SKM-1 (cell line): ENCODE results near the gene DACH1.
"Not testable (repeated sequence)": the region's sequence is repeated elsewhere in the genome, so short reads cannot be mapped to it uniquely, and the experiment has no call there.

Source experiments
- DNase-seq: peaks from one replicate; lab custom pipeline; 2025; ENCODE audit not compliant: unreplicated experiment; lab: John Stamatoyannopoulos, UW

Gene DACH1

DNA sequence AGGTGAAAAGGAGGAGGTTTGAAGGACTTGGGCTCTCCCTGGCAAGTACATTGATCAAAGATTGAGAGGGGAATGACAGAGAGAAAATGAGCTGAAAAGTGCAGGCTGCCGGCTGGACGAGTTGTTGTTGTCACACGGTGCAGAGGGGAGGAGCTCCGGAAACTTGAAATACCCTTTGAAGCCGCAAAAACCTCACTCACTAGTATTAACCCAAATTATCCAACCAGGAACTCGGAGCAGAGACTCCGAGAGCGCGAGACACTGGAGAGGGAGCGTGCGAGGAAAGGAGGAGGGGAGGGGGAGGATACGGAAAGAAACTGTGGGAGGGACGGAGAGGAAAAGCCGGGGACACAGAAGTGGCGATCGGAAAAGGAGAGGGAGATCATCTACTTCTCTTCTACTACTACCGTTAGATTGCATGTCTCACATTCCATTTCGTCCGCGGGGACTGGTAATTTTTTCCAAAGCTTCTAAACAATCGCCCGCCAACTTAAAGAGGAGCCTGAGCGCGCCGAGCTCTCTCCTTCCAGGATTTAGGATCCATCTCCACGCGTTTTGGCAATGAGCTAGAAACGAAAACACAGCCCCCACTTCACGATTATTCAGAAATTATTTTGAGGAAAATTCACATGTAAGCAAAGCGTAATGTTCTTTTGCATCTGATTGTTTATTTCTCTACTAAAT, at the start of gene DACH1:
Gene DACH1 (minus strand): TSS at position 74 of the 684 bp plus-strand sequence.
- DNase-seq, result peak; percentile 38

DNA sequence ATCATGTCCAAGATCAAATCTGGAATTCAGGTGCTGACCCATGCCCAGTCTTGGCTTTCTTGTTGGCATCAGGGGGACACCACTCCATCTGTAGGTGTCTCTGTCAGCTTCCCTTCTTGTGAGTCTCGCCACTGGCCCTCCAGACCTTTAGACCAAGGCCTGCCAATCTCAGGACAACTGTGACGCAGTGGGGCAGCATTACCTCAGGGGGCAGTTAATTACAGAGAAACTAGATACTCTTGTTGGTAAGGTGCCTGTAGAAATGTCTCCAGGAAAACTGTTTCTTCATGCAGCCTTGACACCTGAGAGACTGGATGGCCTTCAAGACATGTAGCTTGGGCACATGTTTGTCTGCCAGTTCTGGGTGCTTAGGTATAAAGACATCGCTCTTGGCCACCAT, 46.7 kb upstream of the DACH1 start:
- DNase-seq, result no peak

DNA sequence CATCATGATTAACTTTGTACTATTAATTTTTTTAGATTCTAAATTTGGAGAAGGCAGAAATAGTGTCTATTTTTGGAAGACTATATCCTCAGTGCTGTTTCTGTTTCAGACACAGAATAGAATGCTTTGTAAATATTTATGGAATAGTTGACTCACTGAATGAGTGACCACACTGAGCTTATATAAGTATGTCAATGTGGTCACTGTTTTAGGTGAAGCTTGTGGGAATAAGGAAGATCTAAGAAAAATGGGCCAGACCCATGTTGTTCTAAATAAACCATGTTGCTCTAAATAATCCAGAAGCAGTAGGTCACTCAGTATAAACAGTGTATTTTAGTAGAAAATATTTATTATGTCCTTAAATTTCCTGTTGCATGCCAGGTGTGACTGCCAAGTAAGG, 45.5 kb upstream of the DACH1 start:
- DNase-seq, result no peak

DNA sequence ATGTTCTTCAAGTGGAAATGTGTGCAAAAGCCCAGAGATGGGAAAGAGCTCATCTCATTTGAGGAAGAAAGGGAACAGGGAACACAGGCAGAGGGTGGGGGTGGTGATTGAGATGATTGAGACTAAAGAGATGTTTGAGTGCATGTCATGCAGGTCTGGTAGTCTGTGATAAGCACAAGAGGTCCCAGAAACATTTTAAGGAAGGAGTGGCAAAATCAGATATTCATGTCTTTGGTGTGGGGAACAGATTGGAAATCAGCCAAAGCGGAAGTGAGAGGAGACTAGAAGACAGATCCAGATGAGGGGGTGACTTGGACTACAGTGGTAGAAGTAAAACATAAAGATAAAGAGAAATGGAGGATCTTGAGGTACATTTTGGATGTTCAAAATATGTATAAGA, 39.4 kb upstream of the DACH1 start:
- no peak for DNase-seq

DNA sequence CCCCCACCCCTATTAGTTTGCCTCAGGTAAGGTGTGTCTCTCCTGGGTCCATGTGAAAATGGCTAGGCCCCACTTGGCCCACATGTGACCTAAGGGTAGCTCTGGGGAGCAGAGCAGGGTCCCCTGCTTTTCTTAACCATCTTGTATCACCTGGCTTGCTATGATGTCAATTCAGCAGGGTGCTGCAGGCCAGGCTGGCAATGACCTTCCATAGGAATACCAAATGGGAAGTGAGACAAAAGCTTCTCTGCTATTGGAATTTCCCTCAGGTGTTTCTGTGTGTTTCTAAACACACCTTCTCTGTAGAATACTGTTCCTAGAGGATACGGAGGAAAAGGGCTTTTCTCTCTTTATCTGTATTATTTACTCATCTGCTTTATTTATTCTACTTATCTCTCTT, 35.7 kb upstream of the DACH1 start:
- no peak for DNase-seq

DNA sequence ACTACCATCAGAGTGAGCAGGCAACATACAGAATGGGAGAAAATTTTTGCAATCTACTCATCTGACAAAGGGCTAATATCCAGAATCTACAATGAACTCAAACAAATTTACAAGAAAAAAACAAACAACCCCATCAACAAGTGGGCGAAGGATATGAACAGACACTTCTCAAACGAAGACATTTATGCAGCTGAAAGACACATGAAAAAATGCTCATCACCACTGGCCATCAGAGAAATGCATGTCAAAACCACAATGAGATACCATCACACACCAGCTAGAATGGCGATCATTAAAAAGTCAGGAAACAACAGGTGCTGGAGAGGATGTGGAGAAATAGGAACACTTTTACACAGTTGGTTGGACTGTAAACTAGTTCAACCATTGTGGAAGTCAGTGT, 26.5 kb upstream of the DACH1 start:
- DNase-seq, result not testable (repeated sequence)

DNA sequence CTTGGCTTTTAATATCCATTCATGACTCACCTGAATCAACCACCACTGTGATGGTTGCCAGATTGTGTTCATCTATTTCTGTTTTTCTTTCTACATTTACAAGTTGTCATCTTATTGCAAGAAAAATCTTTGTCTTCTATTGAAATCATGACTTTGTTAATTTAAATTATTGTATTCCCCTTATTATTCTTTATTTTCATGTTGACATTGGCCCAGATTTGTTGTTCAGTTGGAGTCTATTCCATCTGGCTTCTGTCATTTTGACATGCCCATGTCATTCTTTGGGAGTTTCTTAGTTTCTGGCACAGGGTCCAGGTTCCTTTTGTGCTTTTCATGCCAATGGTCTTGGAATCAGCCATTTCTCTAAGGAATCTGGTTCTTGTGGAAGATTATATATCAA, 19.9 kb upstream of the DACH1 start:
- DNase-seq, result no peak

DNA sequence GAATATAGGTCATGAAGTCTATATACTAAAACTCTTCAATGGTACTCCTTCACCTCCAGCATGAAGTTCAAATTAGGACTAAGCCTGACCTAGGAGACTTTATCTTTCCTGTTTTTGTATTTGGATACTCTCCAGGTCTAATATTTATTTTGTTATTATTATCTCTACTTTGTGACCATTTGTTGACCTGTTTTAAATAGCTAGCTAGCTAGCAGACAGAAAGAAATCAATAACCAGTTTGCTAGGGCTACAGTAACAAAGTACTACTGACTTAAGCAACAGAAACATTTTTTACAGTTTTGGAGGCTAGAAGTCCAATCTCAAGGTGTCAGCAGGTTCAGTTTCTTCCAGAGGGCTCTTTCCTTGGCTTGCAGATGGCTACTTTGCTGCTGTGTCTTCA, 15.1 kb upstream of the DACH1 start:
- DNase-seq, result no peak

DNA sequence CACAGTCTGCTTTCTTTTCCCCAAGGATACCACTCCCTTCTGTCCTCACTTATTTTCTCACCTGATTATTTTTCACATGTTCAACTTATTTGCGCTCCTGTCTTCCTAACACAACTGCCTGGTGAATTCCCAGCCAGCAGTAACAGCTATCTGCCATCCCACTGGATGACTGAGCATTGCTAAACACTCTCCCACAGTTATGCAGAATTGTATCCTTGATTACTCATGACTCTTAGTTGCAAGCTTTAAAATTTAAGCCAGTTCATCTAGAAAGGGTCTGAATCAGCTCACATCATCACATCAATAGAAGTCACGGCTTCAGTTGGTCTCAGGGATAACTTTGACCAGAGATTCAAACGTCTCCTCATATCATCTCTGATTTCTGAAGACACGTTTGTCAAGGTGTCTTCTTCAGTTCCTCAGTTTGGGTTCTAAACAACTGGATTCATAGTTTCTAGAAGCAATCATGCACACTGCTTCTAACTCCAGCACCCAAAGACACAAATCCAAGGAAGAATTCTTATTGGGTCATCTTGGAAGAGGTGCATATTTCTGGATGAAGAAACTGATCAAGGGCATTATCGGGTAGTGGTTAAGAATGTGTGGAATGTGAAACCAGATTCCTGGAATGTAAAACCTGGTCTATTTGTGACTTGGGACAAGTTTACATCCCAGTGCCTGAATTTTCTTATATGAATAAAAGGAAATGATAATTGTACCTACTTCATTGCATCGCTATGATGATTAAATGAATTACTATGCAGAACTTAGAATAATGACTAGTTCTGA, 13.9 kb upstream of the DACH1 start:
- no peak for DNase-seq

DNA sequence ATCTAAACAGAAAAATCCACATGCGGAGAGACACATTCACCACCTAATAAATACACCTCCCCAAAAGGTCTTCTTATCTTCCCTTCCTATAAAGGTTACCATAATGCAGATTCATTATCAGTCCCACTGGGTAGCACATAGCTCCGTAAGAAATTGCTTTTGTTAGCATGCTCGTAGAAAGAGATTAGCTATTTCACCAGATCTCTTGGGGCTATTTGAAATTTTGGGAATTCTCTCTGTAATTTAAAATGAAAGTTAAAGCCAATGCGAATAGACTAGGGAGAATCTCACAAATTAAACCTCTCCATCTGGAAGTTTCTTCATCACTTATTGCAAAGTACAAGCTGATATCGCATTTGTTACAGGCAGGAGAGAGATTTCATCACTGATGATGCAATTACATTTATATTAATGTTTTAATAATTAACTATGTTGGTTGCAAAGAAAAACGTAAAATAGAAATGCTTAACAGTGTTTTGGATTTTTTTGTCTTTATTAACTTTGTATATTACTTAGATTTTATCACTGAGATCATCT, 12.9 kb upstream of the DACH1 start:
- no peak for DNase-seq

DNA sequence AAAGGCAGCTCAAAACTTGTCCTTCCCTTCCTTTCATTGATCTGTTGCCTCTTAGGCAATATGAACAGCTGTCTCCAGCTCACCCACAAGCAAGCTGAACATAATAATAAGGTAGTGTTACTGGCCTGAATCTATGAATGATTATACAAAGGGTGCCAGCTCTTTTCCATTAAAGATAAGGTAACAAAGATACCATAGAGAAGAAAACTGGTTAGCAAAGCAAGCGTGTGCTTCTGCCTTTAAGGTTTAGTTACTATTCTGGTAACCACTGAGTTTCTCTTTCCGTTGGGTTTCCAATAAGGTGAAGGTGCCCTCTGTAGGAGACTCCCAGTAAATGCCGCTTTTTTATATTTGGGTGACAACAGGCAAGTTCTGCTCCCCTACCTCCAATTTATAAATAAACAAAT, 12.1 kb upstream of the DACH1 start:
- peak; percentile 65 for DNase-seq

DNA sequence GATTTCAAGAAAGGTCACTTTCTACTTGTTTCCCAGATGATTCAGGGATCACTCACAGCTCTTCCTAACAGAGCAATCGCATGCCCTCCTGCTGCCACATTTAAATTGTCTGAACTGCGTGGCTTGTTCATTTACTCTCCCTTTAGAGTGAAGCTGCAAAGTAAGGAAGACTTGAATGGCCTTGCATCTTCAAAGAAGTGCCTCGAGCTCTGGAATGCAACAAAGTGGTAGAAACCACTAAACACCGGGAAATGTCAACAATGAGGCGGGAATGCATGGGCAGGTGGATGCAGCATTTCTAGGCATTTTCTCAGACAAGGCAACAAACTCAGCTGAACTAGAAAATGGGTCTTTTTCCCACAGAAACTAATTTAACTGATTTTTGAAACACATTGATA, 10.3 kb upstream of the DACH1 start:
- DNase-seq, result no peak

DNA sequence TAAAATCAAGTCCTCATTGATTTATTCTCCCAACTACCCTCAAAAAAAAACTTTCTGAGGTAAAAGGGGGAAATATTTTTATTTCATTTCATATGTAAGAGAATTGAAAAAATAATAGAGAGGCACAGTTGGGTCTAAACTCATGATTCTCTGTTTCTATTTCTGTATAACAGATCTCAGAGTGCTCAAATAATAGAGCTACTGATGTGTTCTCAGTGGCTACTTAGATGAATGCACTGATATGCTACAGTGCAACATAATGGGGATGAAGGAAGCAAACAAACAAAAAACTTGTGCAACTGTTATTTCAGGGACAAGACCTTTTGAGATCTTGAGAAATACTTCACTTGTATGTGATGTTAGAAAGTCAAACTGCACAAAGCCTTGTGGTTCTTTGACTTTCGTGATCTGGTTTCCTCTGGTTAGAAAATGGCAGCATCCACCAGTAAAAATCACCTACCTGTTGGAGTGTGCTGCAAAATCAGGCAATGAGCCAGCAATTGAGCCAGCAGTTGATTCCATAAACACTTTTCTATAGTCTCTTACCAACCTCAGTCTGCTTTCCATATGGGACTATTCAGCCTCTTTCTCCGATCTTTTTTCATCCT, 9.7 kb upstream of the DACH1 start:
- no peak for DNase-seq

DNA sequence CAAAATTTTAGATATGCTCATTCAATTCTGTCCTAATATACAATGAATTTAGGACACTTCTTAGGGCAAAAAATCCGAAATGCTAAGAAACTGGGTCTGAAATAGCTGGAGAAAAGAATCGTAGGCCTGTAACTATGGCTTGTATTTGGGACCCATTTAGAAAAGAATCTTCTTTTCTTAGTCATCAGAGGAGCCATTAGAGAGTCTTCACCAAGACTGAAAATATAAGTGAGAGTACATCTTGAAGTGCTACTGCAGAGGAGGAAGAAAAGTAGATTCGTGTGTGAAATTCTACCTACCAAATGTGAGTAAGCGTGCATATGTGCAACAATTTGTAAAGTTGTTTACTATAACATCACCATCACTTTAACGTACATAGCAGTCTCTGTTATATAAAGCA, 8.8 kb upstream of the DACH1 start:
- DNase-seq, result no peak

DNA sequence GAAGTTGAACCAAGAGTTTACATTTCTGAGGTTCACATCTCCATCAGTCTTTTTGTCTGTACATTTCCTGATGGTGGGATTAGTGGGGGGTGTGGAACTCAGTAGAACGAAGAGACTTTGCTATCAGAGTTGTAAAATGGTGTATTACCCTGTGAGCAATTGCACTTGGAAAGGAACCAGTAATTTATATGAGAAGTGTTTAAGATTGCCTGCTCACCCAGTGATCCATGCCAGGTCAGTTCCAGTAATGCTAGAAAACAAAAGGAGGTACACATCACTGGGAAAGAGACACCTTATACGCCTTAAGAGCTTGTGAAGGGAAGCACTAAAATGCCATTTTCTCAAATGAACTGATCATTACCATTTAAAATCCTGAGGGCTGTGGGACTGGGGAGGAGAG, 7.5 kb upstream of the DACH1 start:
- no peak for DNase-seq

DNA sequence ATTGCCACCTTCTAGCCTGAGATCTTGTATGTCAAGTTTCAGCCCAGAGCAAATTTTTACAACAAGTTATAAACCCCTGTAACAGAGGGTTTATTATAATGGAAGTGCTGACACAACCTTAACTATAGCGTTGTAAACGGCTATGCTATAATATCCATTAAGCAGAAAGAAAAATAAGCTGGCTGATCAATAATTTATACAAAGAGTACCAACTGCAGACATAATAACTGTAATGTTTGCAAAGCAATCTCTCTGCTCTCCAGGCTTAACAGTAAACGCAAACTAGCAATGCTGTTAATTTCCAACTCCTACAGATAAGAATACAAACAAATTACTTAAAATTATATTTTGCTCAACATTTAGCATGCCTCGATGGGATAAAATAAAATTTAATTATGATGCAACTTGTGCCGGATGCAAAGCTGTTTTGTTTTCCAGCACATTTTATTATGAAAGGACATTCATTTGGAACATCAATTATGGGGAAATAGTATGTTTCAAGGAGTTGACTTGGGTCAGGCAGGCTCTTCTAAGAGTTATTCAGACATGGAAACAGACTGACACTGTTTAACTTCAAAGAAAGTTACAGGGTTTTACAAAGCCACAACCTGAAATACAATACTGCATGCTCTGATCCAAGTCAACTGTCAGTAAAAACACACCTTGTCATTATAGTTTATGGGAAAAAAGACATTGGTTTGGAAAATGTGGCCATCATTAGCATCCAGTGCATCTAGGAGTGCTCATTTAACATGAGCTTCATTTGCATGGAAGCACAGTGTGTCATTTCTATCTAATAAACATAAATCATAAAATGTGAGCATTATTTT, 6.6 kb upstream of the DACH1 start:
- no peak for DNase-seq

DNA sequence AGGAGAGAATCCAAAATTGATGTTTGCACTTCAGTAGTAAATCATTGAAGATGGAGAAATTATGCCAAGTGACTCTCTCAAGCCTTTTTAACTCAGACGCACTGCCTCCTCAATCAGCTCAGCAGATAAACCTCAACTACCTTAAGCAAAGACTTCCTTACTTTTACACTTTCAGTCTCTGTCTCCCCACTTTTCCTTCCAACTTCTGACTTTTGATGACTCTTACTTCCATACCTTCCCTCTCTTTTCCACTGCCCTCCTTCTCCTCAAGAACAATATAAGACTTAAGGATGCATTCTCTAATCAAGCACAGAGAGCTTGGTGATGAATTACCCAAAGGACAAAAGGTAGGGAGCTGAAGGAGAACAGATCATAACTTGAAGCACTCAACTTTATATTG, 4.8 kb upstream of the DACH1 start:
- DNase-seq, result no peak

DNA sequence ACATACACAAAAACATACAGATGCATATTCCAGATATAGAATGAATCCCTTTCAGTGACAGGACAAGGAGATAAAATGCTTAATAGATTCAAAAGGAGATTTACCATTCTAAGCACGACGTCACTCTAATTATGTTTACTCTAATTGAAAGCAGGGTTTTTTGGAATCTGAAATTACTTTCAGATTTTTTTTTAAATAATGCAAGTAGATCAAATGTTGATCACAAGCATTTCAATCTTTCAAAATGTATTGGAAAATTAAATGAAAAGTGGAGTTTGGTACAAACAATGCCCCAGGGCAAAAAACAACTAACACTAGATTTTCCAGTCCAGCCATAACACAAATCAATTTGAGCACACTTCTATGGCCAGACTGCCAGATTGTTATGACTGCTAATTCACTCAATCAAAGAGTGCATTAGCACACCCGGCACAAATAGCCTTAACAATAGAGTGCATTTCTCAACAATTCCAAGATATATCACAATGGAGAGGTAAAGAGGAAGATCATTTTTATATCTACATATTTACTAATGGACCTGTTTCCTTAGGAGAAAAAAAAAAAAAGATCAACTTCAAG, 4.3 kb upstream of the DACH1 start:
- no peak for DNase-seq

DNA sequence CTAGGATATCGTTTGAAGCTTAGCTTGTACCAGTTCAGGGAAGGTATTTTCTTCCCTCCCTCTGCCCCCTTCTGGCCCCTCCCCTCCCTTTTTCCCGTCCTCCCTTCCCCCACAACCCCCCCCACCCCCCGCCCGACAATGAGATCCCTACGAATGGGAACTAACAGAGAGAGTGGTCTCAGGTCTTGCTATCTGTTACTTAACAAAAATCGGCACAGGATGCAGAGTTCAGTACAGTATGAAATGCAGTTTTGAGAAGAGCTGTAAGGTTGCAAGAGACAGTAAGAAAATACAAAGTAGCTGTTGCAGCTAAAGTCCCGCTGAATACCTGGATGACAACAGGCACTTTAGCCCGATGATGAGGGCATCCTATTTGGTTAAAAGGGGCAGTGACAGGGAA, 3.1 kb upstream of the DACH1 start:
- DNase-seq, result no peak

DNA sequence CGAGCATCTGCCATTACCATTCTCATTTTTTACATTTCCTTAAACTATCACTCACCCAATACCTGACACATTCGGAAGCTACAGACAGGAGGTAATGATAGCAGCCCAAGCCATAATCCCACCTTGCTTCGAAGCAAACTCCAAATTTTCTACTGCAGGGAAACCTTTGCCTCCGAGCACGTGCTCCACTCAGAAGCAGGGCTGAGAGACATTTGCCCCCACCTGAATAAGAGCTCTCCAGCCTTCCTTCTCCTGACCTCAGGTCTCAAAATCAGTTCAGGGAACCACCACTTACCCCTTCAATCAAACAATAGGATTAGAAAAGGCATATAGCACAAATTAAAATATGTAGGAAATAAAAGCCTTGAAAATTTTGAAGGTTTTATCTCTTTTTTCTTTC, 2.3 kb upstream of the DACH1 start:
- DNase-seq, result no peak
